ENCODE data around the gene NAGA. TPM values are rescaled to one million over a fixed set of nuclear protein-coding genes. Genes with fewer than 3 reads are reported as not detected.

Gene NAGA
- polyA plus RNA-seq, 2 of the 4 experiments (the other 2 are of a cell fraction), result 6.6 to 8.9 TPM

DNA sequence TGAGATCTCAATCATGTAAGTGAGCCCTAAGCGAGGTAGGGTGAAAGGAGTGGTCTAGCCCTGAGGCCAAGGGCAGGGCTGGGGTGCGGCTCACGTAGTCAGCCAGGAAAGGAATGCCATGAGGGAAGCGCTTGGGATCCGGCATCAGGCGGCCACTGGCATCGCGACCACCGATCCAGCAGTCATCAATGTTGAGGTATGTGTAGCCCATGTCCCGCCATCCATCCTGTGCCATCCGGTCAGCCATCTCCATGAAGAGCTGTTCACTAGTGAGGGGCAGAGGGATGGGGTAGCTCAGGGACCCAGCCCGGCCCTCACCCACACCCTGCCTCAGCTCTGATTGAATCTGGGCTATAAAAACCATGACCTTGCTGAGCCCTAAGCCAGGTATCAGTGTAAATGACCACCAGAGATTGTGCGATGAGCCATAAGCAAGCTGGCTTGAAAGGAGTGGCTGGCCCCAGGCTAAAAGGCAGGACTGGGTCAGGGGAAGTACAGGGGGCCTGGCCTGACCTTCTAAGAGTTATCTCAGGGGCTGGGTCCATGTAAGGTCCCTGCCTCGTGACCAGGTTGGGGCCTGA lies 2.9 kb downstream of the NAGA start:
- TF ChIP-seq EHMT2 (IDR thresholded peaks at IDR 0.05; ENCODE audit: low read depth) (no peak), EHF (CRISPR knock-in tag; IDR thresholded peaks at IDR 0.05) (no peak), RNF2 (IDR thresholded peaks at IDR 0.05; ENCODE audit: borderline replicate concordance, low read depth) (no peak), ZNF302 (CRISPR knock-in tag; IDR thresholded peaks at IDR 0.05) (no peak), SREBF2 (IDR thresholded peaks at IDR 0.05) (no peak), CHD2 (IDR thresholded peaks at IDR 0.05; ENCODE audit: low read length, partially characterized antibody) (no peak), HOXA7 (CRISPR knock-in tag; IDR thresholded peaks at IDR 0.05) (no peak), HOXB13 (CRISPR knock-in tag; IDR thresholded peaks at IDR 0.05; ENCODE audit: low read depth) (no peak)
- TF ChIP-seq, protein P1, sequence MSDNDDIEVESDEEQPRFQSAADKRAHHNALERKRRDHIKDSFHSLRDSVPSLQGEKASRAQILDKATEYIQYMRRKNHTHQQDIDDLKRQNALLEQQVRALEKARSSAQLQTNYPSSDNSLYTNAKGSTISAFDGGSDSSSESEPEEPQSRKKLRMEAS (IDR thresholded peaks at IDR 0.05), result no peak
- 86% methylated on average over 10 of the region's 14 CpGs for WGBS (ENCODE audit: missing lambda C conversion rate)
- POLR2A ChIA-PET, result no interaction called here
- Histone ChIP-seq H3K27ac (no peak overlapping the region), H3K4me3 (no peak overlapping the region), H3K9me3 (no peaks in the 10 kb centered on the region), H3K4me1 (peaks cover 6% of the 10 kb centered on the region; the same call in 1 of the 3 replicates), H3K4me2 (no peak overlapping the region)
- DNase-seq (ENCODE audit: low read depth in 1 of 2, low spot score in 1 of 2) (no peak), ATAC-seq (no peak), FAIRE-seq (no peak)
- CTCF ChIA-PET, result interaction anchor here (0.6 kb wide), 1 partner anchor 111 kb away, joined by 3 read pairs; no protein-coding TSS in a partner anchor

DNA sequence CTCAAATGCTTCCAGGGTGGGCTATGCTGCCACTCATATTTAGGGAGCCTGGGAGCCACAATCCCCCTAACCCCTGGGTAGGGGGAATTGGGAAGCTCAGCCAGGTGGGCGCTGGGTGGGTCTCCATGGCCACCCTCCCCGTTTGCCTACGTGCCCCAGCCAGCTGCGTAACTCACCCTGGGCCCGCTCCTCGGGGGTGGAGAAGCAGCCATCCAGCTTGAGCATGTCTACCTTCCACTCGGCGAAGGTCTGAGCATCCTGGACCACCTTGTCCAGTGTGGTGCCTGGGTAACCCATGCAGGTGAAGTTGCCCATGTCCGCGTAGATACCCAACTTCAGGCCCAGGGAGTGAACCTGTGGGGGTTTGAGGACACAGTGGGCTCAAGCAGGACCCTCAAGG lies 3.7 kb downstream of the NAGA start:
- H3K9me3 ChIP-seq, result no peaks in the 10 kb centered on the region
- ATAC-seq, result no peak
- H3K27ac ChIP-seq, result no peak overlapping the region
- ChIA-PET POLR2A (no interaction called here), CTCF (no interaction called here)
- H3K4me1 ChIP-seq, result peaks cover 6% of the 10 kb centered on the region; the same call in 1 of the 3 replicates
- H3K4me3 ChIP-seq, result no peak overlapping the region
- no peak for DNase-seq (ENCODE audit: low read depth in 1 of 2, low spot score in 1 of 2)
- WGBS (ENCODE audit: missing lambda C conversion rate), result no CpG with 5 or more reads among the region's 10 CpGs
- TF ChIP-seq FOXS1 (CRISPR knock-in tag; IDR thresholded peaks at IDR 0.05) (no peak), MAZ (IDR thresholded peaks at IDR 0.05; ENCODE audit: borderline replicate concordance, low read depth, low read length) (no peak), RNF2 (IDR thresholded peaks at IDR 0.05; ENCODE audit: borderline replicate concordance, low read depth) (no peak), GATA3 (IDR thresholded peaks at IDR 0.05; ENCODE audit: borderline replicate concordance) (no peak), TFCP2L1 (CRISPR knock-in tag; IDR thresholded peaks at IDR 0.05) (no peak), FOSL2 (IDR thresholded peaks at IDR 0.05) (no peak), FOSL2 (CRISPR knock-in tag; IDR thresholded peaks at IDR 0.05) (no peak), NR3C1 (IDR thresholded peaks at IDR 0.05) (no peak), POLR2A (IDR thresholded peaks at IDR 0.05; ENCODE audit: low read length) (no peak), CHD4 (IDR thresholded peaks at IDR 0.05; ENCODE audit: borderline replicate concordance) (no peak), CBX8 (IDR thresholded peaks at IDR 0.05) (no peak), HOXB13 (CRISPR knock-in tag; IDR thresholded peaks at IDR 0.05; ENCODE audit: low read depth) (no peak), ZFP36 (IDR thresholded peaks at IDR 0.05; ENCODE audit: borderline replicate concordance, partially characterized antibody) (no peak), EHF (CRISPR knock-in tag; IDR thresholded peaks at IDR 0.05) (no peak)
- TF ChIP-seq, protein P2, sequence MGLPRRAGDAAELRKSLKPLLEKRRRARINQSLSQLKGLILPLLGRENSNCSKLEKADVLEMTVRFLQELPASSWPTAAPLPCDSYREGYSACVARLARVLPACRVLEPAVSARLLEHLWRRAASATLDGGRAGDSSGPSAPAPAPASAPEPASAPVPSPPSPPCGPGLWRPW (IDR thresholded peaks at IDR 0.05), result no peak
- TF ChIP-seq, protein P3, sequence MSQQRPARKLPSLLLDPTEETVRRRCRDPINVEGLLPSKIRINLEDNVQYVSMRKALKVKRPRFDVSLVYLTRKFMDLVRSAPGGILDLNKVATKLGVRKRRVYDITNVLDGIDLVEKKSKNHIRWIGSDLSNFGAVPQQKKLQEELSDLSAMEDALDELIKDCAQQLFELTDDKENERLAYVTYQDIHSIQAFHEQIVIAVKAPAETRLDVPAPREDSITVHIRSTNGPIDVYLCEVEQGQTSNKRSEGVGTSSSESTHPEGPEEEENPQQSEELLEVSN (IDR thresholded peaks at IDR 0.05; ENCODE audit: borderline replicate concordance, low read depth), result no peak
- TF ChIP-seq, protein P4, sequence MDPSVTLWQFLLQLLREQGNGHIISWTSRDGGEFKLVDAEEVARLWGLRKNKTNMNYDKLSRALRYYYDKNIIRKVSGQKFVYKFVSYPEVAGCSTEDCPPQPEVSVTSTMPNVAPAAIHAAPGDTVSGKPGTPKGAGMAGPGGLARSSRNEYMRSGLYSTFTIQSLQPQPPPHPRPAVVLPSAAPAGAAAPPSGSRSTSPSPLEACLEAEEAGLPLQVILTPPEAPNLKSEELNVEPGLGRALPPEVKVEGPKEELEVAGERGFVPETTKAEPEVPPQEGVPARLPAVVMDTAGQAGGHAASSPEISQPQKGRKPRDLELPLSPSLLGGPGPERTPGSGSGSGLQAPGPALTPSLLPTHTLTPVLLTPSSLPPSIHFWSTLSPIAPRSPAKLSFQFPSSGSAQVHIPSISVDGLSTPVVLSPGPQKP (IDR thresholded peaks at IDR 0.05; ENCODE audit: low read depth, low read length), result no peak
- no peak overlapping the region for H3K4me2 ChIP-seq
- no peak for FAIRE-seq

Data from A549 (cell line).